Effector CD4-positive, alpha-beta T cell (primary cell): Measurements from ENCODE around the gene PCDH15.

Experiments used
- DNase-seq: peaks from one replicate; pipeline ENCODE4 v3.0.0-alpha.2; 2020

Gene PCDH15

GRCh38 chr10:54342058-54342457 lies 459.0 kb downstream of the PCDH15 start:
- no peak for DNase-seq

GRCh38 chr10:54335296-54335695 lies 465.7 kb downstream of the PCDH15 start:
- no peak for DNase-seq

- no peak for DNase-seq
These were observed 481.7 kb downstream of the PCDH15 start for GRCh38 chr10:54319341-54319740.

GRCh38 chr10:54318470-54318869 lies 482.6 kb downstream of the PCDH15 start:
- DNase-seq: no peak

- no peak for DNase-seq
These were observed 486.6 kb downstream of the PCDH15 start for GRCh38 chr10:54314430-54314829.

GRCh38 chr10:54284526-54285193 lies 516.4 kb downstream of the PCDH15 start:
- DNase-seq: no peak

- no peak for DNase-seq
These were observed 519.0 kb downstream of the PCDH15 start for GRCh38 chr10:54282012-54282411.

GRCh38 chr10:54266395-54266794 lies 534.6 kb downstream of the PCDH15 start:
- no peak for DNase-seq

GRCh38 chr10:54262726-54263125 lies 538.3 kb downstream of the PCDH15 start:
- no peak for DNase-seq

- DNase-seq: no peak
These were observed 541.9 kb downstream of the PCDH15 start for GRCh38 chr10:54259104-54259503.

GRCh38 chr10:54234832-54235231 lies 566.2 kb downstream of the PCDH15 start:
- no peak for DNase-seq

GRCh38 chr10:54203401-54203800 lies 597.6 kb downstream of the PCDH15 start:
- no peak for DNase-seq

GRCh38 chr10:54198051-54198450 lies 603.0 kb downstream of the PCDH15 start:
- DNase-seq: no peak

GRCh38 chr10:54194806-54195205 lies 606.2 kb downstream of the PCDH15 start:
- no peak for DNase-seq

- no peak for DNase-seq
These were observed 641.1 kb downstream of the PCDH15 start for GRCh38 chr10:54159924-54160323.

- no peak for DNase-seq
These were observed 652.5 kb downstream of the PCDH15 start for GRCh38 chr10:54148508-54148907.

GRCh38 chr10:54139819-54140428 lies 661.1 kb downstream of the PCDH15 start:
- DNase-seq: no peak

- DNase-seq: no peak
These were observed 663.6 kb downstream of the PCDH15 start for GRCh38 chr10:54137396-54137795.

GRCh38 chr10:54133203-54133602 lies 667.8 kb downstream of the PCDH15 start:
- DNase-seq: no peak

GRCh38 chr10:54131833-54132232 lies 669.2 kb downstream of the PCDH15 start:
- no peak for DNase-seq

GRCh38 chr10:54130394-54130793 lies 670.6 kb downstream of the PCDH15 start:
- no peak for DNase-seq

- no peak for DNase-seq
These were observed 675.8 kb downstream of the PCDH15 start for GRCh38 chr10:54125098-54125747.

GRCh38 chr10:54124209-54124885 lies 676.7 kb downstream of the PCDH15 start:
- DNase-seq: no peak

GRCh38 chr10:54120806-54121205 lies 680.2 kb downstream of the PCDH15 start:
- DNase-seq: no peak
